Posterior vena cava (tissue), 2 donors: Measurements from ENCODE around the gene SHF. TPM values are rescaled to one million over a fixed set of nuclear protein-coding genes. Genes with fewer than 3 reads are reported as not detected.
"Not testable (repeated sequence)": the region's sequence is repeated elsewhere in the genome, so short reads cannot be mapped to it uniquely, and the experiment has no call there.

Experiments used
- DNase-seq: peaks from one replicate; pipeline ENCODE4 v3.0.0-alpha.2; 2020; ENCODE audit warnings: low spot score
- intact Hi-C, 2 donors: fragments of 100-400 bp; cut with DNase I; formaldehyde crosslinking; loops; one replicate each; pipeline versions ENCODE4 v1.14.1 to v1.14.2; 2022 to 2023
- long read RNA-seq, 2 donors: library from polyadenylated mRNA; unstranded; transcript quantifications; one replicate each; pipeline ENCODE4 v2.0.0, GENCODE V29; 2020 to 2021
- total RNA-seq, 2 donors: library from RNA; stranded (reverse); fragmentation: NEBNext Ultra II Directional; extraction: Animal tissue kit (Norgen Biotek cat#: 25700); gene quantifications; one replicate each; pipeline ENCODE4 v1.2.1, GENCODE V29; 2021
- donor health status: DM: yes; HTN: yes; CAD: no.
- donor health status: DM: yes; HTN: yes; CAD: no.

SHF gene, protein sequence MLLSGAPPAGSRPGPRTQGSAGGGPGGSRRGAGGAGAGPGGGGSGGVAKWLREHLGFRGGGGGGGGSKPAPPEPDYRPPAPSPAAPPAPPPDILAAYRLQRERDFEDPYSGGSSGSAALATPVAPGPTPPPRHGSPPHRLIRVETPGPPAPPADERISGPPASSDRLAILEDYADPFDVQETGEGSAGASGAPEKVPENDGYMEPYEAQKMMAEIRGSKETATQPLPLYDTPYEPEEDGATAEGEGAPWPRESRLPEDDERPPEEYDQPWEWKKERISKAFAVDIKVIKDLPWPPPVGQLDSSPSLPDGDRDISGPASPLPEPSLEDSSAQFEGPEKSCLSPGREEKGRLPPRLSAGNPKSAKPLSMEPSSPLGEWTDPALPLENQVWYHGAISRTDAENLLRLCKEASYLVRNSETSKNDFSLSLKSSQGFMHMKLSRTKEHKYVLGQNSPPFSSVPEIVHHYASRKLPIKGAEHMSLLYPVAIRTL
- total RNA-seq, result 1 to 10 TPM; 8.0 to 8.5 TPM
- long read RNA-seq, donor 1, partial matches to known transcripts, result 0 of 4 reads
- long read RNA-seq, donor 1, other reads (novel, unspliced or antisense), result 4 of 4 reads
- long read RNA-seq, donor 2, partial matches to known transcripts, result 3 of 11 reads
- long read RNA-seq, donor 2, other reads (novel, unspliced or antisense), result 6 of 11 reads

GRCh38 chr15:45187894-45188830 is at the start of gene SHF:
TSS of gene SHF (minus strand) at chr15:45187966. CDS start at chr15:45187951, 15 bp downstream.
- intact Hi-C loops, result no loop called here
- DNase-seq, result no peak

- intact Hi-C loops, DNase-seq: not testable (repeated sequence)
These were observed 49.0 kb upstream of the SHF start for GRCh38 chr15:45236806-45237205.

DNA sequence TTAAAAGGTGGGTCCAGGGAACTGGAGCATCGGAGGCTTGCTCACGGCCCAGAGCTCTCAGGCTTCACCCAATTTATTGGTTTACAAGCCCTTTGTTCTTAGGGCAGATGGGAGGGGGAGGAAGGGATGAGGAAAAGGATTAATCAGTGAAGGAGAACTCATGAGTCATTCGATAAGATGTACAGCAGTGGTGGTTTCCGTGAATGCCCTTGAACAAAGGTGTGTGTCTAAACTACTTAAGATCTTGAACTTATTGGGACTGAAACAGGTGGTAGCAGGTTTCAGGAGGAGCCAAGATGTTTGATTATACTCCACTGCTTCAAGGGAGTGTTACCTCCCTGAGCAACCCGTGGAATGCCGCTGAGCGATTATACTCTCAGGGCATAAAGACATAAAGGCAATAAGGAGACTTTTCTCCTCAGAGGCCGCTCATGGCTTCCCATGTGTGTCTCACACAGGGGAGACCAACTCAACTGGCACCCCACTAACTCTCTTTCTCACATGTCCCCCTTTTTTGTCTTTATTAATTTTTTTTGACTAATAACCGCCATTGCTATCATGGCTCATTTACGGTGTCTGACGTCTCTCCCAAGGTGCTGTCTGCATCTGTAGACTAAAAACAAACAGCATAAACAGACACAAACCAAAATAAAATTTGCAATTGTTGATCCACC is 46.9 kb upstream of the SHF start:
- DNase-seq, result no peak
- intact Hi-C loops, result no loop called here

DNA sequence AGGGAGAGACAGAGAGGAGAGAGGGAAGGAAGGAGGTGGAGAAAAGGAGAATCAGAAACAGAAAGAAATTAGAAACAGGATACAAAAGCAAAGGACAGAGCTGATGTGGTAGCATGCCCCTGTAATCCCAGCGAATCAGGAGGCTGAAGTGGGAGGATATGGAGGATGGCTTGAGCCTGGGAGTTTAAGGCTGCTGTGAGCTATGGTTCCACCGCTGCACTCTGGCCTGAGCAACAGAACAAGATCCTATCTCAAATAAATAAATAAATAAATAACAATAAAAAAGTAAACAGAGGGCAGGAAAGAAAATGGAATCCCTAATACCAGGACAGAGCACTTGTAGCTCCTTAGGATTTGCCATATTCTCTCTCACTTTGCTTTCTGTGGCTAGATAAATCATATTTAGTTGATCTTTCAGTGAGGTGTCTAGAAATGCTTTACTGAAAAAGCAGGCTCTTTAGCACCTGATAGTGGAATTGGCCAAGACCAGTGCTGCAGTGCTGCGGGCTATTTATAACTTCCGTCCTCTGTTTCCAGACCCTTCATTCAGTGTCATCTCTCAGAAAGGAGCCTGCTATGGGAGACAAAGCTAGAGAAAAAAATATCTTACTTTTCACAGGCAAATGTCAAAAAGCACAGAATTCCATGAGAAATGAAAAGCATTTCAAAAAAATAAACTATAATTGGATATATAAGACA is 44.2 kb upstream of the SHF start:
- no peak for DNase-seq
- intact Hi-C loops, result no loop called here

- intact Hi-C loops, result no loop called here
- no peak for DNase-seq
These were observed 43.4 kb upstream of the SHF start for GRCh38 chr15:45231132-45231531.

- intact Hi-C loops, result no loop called here
- DNase-seq, result no peak
These were observed 42.6 kb upstream of the SHF start for GRCh38 chr15:45230245-45230965.

- DNase-seq, result no peak
- intact Hi-C loops, result no loop called here
These were observed 41.2 kb upstream of the SHF start for GRCh38 chr15:45228931-45229330.

DNA sequence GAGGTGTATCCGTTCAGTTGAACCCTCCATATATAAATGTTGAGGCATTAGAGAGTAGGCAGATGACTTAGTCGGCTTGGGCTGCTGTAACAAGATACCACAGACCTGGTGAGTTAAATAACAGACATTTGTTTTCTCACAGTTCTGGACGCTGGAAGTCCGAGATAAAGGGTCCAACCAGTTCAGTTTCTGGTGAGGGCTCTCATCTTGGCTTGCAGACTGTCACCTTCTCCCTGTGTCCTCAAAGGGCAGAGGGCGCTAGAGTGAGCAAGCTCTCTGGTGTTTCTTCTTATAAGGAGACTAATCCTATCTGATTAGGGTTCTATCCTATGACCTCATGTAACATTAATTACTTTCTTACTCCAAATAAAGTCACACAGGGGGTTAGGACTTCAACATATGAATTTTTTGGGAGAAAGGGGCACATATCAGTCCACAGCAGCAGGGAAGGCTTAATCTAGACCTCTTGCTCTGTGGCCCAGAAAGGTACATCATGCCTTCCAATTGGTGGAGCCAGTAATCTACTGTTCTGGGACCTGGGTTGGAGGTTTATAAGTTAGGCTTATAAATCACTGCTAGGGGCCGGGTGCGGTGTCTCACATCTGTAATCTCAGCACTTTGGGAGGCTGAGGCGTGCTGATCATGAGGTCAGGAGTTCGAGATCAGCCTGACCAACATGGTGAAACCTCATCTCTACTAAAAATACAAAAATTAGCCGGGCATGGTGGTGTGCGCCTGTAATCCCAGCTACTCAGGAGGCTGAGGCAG is 37.9 kb upstream of the SHF start:
- no peak for DNase-seq
- intact Hi-C loops, result no loop called here

GRCh38 chr15:45224621-45225217 is 37.0 kb upstream of the SHF start:
- no peak for DNase-seq
- intact Hi-C loops, result no loop called here

DNA sequence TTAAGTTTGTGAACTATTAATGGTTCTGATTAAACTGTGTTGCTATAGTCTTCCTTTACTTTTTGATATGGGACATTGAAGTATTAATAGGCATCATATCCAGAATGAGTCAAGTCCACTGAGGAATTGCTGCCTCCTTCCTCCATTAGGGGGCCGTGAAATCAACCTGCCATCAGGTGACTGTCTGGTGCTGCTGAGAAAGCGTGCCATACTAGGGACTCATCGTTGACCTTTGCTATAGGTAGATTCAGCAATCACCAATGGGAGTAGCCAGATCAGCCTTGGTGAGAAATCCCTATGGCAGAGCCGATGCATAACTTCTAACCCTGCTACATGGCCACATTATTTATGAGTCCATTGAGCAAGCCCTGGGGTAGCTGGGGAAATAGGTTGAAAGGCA is 34.2 kb upstream of the SHF start:
- intact Hi-C loops, result loop anchor here in 1 of 2 donors (1.0 kb wide), 1 partner anchor 16 kb away; no protein-coding TSS in a partner anchor
- DNase-seq, result no peak

DNA sequence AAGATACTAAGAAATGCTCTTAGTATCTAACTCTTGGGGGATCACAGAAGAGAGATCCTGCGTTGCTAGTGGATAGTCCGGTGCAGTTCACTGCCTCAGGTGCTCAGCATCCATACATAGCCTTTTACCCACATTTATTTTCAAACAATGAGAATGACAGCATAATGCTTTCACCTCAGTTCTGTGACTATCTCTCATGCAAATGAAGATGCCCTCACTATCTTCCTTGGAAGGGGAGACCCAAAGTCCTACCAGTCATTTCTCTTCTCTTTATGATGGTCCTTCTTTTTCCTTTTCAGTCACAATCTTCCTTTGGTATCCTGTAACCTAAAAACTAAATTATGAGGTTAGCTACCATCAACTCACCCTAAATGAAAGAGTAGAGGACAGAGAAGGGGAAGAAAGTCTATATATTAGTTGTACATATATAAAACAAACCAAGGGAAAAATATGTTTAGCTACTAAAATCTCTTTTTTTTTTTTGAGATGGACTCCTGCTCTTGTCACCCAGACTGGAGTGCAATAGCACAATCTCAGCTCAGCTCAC is 33.4 kb upstream of the SHF start:
- intact Hi-C loops, result no loop called here
- DNase-seq, result no peak

DNA sequence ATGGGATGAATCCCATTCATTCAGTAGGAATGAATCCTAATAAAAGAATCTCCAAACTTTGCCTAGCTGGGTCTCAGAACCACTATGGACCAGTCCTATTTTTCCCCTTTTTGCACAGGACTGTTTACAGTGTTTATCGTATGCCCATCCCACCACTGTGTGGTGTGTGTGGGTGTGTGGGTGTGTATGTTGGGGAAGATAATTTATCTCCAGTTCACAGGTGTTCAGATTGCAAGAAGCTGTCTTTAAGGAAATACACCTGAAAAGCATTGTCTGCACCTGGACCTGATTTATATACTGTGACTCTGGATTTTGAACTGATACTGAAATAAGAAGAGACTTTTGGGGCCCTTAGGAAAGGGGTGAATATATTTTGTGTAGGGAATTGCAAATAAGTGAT is 24.7 kb upstream of the SHF start:
- no peak for DNase-seq
- intact Hi-C loops, result no loop called here

GRCh38 chr15:45205192-45205591 is 17.4 kb upstream of the SHF start:
- intact Hi-C loops, result no loop called here
- DNase-seq, result no peak

DNA sequence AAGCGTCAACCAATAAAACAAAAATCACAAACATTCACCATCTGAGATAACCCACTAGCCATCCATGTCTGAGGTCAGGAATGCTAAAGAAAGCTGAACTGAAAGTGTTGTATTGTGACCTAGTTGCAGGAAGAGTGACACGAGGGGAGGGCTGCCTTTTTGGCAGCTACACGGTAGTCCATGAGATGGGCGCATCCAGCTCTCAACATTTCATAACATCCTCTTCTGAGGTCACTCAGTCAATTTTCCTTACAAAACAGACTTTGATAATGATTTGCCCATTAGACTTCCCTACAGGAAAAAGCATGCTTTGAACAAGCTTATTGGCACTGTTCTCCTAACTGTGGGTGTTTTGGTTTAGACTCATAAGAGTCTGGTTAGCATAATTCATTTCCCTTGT is 15.4 kb upstream of the SHF start:
- intact Hi-C loops, result no loop called here
- DNase-seq, result no peak

GRCh38 chr15:45201869-45202268 is 14.1 kb upstream of the SHF start:
- intact Hi-C loops, result no loop called here
- no peak for DNase-seq

DNA sequence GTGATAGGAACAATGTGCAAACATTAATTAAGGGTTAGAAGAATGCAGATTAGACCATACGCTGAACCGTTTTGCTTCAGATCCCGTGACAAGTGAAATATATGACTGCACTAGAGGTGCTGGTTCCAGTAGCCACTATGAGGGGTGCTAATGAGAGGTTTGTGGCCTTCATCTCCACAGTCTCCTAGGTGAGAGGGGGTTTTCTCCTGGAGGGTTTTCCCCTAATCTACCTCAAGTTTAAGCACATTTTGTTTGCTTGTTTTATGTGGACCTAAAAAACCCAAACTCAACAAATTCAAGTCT is 13.7 kb upstream of the SHF start:
- DNase-seq, result no peak
- intact Hi-C loops, result no loop called here
